Panc1 (cell line): ENCODE results near the gene SLC5A9. TPM values are rescaled to one million over a fixed set of nuclear protein-coding genes. Genes with fewer than 3 reads are reported as not detected.

ENCODE experiments used
- ATAC-seq: fragments of 200-7000 bp; cut with Tn5 transposase; 2 replicates; pipeline ENCODE4 v1.9.1; 2020; ENCODE audit warnings: mild to moderate bottlenecking, moderate library complexity
- BruUV-seq: library from RNA; stranded (reverse); fragments of 400-500 nt; replicated peaks from 2 replicates; lab custom pipeline; 2021; lab: Mats Ljungman, UMichigan
- CTCF ChIA-PET: fragments of 300-600 bp; sonication (Branson Sonifier 250); formaldehyde crosslinking; loops from one replicate; lab custom pipeline; 2022; ENCODE audit warnings: antibody characterized with exemption; lab: Charles Lee
- POLR2A ChIA-PET: fragments of 300-600 bp; sonication (Branson Sonifier 250); formaldehyde crosslinking; loops from one replicate; lab custom pipeline; 2022; ENCODE audit warnings: antibody characterized with exemption; lab: Charles Lee
- DNase-seq: peaks from one replicate; pipeline ENCODE4 v3.0.0-alpha.2; 2010; ENCODE audit warnings: low read depth, low spot score
- H3K27ac ChIP-seq: 2 replicates; pipeline ENCODE4 v1.5.1; 2011; ENCODE audit warnings: mild to moderate bottlenecking, low read length, inconsistent platforms
- H3K27me3 ChIP-seq: fragments of 200-500 bp; sonication (Bioruptor generic); 2 replicates; pipeline ENCODE4 v1.6.0; 2014; ENCODE audit warnings: low read length, inconsistent platforms; ENCODE audit not compliant: control insufficient read depth, insufficient read depth
- H3K36me3 ChIP-seq: fragments of 200-500 bp; sonication (Bioruptor generic); 2 replicates; pipeline ENCODE4 v1.5.1; 2014; ENCODE audit warnings: inconsistent platforms, mild to moderate bottlenecking, low read length, moderate library complexity; ENCODE audit not compliant: control insufficient read depth, insufficient read depth
- H3K4me1 ChIP-seq: 2 replicates; pipeline ENCODE4 v1.5.1; 2011; ENCODE audit warnings: inconsistent platforms, mild to moderate bottlenecking, low read length, moderate library complexity; ENCODE audit not compliant: control insufficient read depth, insufficient read depth
- H3K4me3 ChIP-seq, 2 experiments: 2 replicates each; pipeline ENCODE4 v1.5.1; 2011 to 2012; ENCODE audit warnings: low read depth in 2 of 2, low read length in 2 of 2, mild to moderate bottlenecking in 2 of 2, inconsistent platforms in 1 of 2, moderate library complexity in 1 of 2
- H3K9me3 ChIP-seq: fragments of 200-500 bp; sonication (Bioruptor generic); 2 replicates; pipeline ENCODE4 v1.5.1; 2014; ENCODE audit warnings: low read depth, mild to moderate bottlenecking, inconsistent platforms, low read length, moderate library complexity; ENCODE audit not compliant: control insufficient read depth, insufficient read depth
- POLR2AphosphoS5 ChIP-seq: IDR thresholded peaks from 2 replicates; pipeline ENCODE4 v1.6.1; 2012; ENCODE audit warnings: mild to moderate bottlenecking, low read depth, low read length, moderate library complexity
- SIN3A ChIP-seq: IDR thresholded peaks from 2 replicates; pipeline ENCODE4 v1.6.1; 2012; ENCODE audit warnings: low read depth, mild to moderate bottlenecking, low read length, moderate library complexity, borderline replicate concordance; ENCODE audit not compliant: insufficient read depth
- TCF7L2 ChIP-seq: IDR thresholded peaks from 2 replicates; pipeline ENCODE4 v1.6.1; 2011; ENCODE audit warnings: mild to moderate bottlenecking, low read depth, low read length, inconsistent platforms
- in situ Hi-C: cut with HindIII; loops from 2 replicates; pipeline ENCODE4 v1.10.0; 2016; ENCODE audit warnings: low sequenced_read_pairs, low pct_unique_long_range_greater_than_20kb
- intact Hi-C: fragments of 100-400 bp; cut with micrococcal nuclease; formaldehyde crosslinking; loops from one replicate; pipeline ENCODE4 v1.10.0; 2022; ENCODE audit not compliant: unreplicated experiment
- total RNA-seq: library from RNA; stranded (reverse); gene quantifications from one replicate; pipeline ENCODE4 v1.2.1, GENCODE V29; 2021; ENCODE audit not compliant: unreplicated experiment
- TF ChIP-seq, protein P1 (sequence below), 2 experiments: IDR thresholded peaks; 2 replicates each; pipeline ENCODE4 v1.6.1; 2011 to 2012; ENCODE audit warnings: low read depth in 2 of 2, control low read depth in 1 of 2, low read length in 1 of 2, mild to moderate bottlenecking in 1 of 2, moderate library complexity in 1 of 2; ENCODE audit not compliant: insufficient read depth in 1 of 2
- TF ChIP-seq, protein P2 (sequence below): fragments of 450-650 bp; IDR thresholded peaks from 2 replicates; pipeline ENCODE4 v1.5.1; 2017; ENCODE audit warnings: mild to moderate bottlenecking

Gene SLC5A9
- total RNA-seq, 1 experiment from 2014 or later: not detected

DNA sequence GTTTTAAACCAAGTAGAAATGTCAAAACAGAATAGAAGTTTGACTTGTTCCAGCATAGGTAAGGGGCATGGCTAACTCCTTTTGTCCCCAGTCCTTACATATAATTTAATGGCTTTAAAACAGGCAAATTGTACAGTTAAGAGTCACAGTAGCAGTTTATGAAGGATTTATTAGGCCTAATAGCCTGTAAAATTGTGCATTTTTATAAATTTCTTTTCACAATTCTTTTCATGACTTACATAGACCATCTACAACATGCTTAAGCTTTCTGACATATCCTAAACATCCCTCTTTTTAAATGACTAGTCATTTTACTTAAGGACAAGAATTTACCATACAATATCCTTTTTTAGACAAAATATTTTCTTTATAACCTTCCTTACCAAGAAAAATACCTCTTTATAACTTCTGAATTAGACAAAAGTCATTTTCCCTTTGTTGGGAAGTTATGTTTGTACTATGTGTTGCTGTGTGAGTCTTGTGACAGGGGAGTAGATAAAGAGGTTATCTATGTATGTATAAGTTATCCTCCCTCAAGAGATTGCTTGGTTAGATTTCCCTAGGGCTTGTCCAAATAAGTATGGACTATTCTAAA, 34.5 kb upstream of the SLC5A9 start:
- Histone ChIP-seq H3K9me3 (peaks cover 11% of the 10 kb centered on the region; the same call in 1 of the 2 replicates), H3K27me3 (no peaks in the 10 kb centered on the region), H3K4me1 (no peaks in the 10 kb centered on the region), H3K27ac (no peak overlapping the region), H3K36me3 (no peaks in the 10 kb centered on the region), H3K4me3 (no peak overlapping the region)
- DNase-seq (no peak), ATAC-seq (no peak)
- intact Hi-C loops (no loop called here), in situ Hi-C loops (no loop called here)
- POLR2A ChIA-PET: no interaction called here
- CTCF ChIA-PET: no interaction called here
- no TSS peak for BruUV-seq
- TF ChIP-seq TCF7L2 (no peak), SIN3A (no peak)
- TF ChIP-seq, protein P1, sequence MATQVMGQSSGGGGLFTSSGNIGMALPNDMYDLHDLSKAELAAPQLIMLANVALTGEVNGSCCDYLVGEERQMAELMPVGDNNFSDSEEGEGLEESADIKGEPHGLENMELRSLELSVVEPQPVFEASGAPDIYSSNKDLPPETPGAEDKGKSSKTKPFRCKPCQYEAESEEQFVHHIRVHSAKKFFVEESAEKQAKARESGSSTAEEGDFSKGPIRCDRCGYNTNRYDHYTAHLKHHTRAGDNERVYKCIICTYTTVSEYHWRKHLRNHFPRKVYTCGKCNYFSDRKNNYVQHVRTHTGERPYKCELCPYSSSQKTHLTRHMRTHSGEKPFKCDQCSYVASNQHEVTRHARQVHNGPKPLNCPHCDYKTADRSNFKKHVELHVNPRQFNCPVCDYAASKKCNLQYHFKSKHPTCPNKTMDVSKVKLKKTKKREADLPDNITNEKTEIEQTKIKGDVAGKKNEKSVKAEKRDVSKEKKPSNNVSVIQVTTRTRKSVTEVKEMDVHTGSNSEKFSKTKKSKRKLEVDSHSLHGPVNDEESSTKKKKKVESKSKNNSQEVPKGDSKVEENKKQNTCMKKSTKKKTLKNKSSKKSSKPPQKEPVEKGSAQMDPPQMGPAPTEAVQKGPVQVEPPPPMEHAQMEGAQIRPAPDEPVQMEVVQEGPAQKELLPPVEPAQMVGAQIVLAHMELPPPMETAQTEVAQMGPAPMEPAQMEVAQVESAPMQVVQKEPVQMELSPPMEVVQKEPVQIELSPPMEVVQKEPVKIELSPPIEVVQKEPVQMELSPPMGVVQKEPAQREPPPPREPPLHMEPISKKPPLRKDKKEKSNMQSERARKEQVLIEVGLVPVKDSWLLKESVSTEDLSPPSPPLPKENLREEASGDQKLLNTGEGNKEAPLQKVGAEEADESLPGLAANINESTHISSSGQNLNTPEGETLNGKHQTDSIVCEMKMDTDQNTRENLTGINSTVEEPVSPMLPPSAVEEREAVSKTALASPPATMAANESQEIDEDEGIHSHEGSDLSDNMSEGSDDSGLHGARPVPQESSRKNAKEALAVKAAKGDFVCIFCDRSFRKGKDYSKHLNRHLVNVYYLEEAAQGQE (IDR thresholded peaks at IDR 0.05; ENCODE audit: insufficient read depth in 1 of 2, low read depth in 2 of 2, low read length in 1 of 2): no peak
- TF ChIP-seq, protein P2, sequence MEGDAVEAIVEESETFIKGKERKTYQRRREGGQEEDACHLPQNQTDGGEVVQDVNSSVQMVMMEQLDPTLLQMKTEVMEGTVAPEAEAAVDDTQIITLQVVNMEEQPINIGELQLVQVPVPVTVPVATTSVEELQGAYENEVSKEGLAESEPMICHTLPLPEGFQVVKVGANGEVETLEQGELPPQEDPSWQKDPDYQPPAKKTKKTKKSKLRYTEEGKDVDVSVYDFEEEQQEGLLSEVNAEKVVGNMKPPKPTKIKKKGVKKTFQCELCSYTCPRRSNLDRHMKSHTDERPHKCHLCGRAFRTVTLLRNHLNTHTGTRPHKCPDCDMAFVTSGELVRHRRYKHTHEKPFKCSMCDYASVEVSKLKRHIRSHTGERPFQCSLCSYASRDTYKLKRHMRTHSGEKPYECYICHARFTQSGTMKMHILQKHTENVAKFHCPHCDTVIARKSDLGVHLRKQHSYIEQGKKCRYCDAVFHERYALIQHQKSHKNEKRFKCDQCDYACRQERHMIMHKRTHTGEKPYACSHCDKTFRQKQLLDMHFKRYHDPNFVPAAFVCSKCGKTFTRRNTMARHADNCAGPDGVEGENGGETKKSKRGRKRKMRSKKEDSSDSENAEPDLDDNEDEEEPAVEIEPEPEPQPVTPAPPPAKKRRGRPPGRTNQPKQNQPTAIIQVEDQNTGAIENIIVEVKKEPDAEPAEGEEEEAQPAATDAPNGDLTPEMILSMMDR: no peak

DNA sequence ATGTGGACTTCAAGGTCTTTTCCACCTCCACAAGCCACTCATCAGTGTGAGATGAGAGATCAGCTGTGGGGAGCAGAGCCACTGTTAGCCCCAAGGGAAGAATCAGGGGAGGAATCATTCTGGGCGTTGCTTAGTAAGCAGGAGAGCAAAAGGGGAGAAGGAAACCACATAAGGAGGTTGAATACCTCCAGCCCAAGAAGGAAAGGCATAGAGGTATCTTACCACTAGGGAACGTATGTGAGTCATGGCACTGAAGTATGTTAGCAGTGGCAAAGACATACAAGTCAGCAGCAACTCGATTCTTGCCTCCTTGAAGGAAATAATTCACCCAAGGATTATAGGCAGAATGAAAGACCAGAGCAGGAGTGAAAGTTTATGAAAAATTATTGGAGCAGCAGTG, 31.6 kb upstream of the SLC5A9 start:
- ChIA-PET CTCF (no interaction called here), POLR2A (no interaction called here)
- Histone ChIP-seq H3K27me3 (no peaks in the 10 kb centered on the region), H3K27ac (no peak overlapping the region), H3K36me3 (no peaks in the 10 kb centered on the region), H3K4me3 (no peak overlapping the region), H3K9me3 (peaks cover 11% of the 10 kb centered on the region; the same call in 1 of the 2 replicates), H3K4me1 (no peaks in the 10 kb centered on the region)
- in situ Hi-C loops (no loop called here), intact Hi-C loops (no loop called here)
- TF ChIP-seq TCF7L2 (no peak), POLR2AphosphoS5 (no peak)
- TF ChIP-seq, protein P1 (IDR thresholded peaks at IDR 0.05; ENCODE audit: insufficient read depth in 1 of 2, low read depth in 2 of 2, low read length in 1 of 2): no peak
- TF ChIP-seq, protein P2: no peak
- BruUV-seq: no TSS peak
- ATAC-seq: no peak
- no peak for DNase-seq
